DOHH2 (cell line): ENCODE results near the gene ANKRD13B.

Experiments
- EZH2phosphoT487 ChIP-seq: fragments of 200-600 bp; sonication (generic); IDR thresholded peaks from 2 replicates; pipeline ENCODE4 v1.6.1; 2017; ENCODE audit warnings: borderline replicate concordance, mild to moderate bottlenecking, antibody characterized with exemption, low read length, moderate library complexity, mixed read lengths
- TF ChIP-seq, protein P1 (sequence below): fragments of 200-600 bp; sonication (generic); IDR thresholded peaks from one replicate; pipeline ENCODE4 v1.5.1; 2014; ENCODE audit warnings: antibody characterized with exemption, mild to moderate bottlenecking, low read depth, low read length; ENCODE audit not compliant: poor library complexity, severe bottlenecking

DNA sequence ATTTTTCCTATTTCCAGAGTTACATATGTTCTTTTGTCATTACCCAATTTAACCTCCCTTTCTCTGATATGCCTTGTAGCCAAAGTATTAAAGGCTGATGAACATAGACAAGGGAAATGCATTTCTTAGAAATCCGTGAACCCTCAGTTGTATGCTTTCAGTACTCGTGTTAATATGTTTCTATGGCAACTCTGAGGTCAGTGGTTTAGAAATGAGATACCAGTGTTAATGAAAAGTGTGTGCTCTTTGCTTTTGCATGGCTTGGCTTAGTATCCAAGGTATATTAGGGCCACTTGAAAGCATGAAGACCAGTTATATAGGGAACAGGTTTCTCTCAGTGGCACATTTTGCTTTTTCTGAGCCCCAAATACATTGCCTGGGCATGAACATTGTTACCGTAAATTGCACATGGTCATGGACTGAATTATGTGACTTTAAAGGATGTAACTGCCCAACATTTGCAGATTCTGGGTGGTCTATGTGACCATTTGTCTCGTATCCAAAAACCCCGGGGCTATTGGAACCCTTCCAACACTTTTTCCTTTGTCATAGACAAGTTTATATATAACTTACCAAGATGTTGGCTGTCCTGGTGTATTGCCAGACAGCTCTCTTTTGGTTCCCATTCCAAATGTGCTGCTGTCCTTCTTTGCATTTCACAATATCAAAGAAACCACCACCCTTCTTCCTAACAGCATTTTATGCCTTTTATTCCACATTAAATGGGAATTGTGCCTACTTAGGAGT lies 43.6 kb upstream of the ANKRD13B start:
- TF ChIP-seq, protein P1, sequence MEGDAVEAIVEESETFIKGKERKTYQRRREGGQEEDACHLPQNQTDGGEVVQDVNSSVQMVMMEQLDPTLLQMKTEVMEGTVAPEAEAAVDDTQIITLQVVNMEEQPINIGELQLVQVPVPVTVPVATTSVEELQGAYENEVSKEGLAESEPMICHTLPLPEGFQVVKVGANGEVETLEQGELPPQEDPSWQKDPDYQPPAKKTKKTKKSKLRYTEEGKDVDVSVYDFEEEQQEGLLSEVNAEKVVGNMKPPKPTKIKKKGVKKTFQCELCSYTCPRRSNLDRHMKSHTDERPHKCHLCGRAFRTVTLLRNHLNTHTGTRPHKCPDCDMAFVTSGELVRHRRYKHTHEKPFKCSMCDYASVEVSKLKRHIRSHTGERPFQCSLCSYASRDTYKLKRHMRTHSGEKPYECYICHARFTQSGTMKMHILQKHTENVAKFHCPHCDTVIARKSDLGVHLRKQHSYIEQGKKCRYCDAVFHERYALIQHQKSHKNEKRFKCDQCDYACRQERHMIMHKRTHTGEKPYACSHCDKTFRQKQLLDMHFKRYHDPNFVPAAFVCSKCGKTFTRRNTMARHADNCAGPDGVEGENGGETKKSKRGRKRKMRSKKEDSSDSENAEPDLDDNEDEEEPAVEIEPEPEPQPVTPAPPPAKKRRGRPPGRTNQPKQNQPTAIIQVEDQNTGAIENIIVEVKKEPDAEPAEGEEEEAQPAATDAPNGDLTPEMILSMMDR, result no peak
- no peak for TF ChIP-seq EZH2phosphoT487
